Adipocyte (in vitro differentiated cells): ENCODE results near the gene TNXB.
"Not testable (repeated sequence)": the region's sequence is repeated elsewhere in the genome, so short reads cannot be mapped to it uniquely, and the experiment has no call there.

Source experiments
- DNase-seq: peaks from one replicate; pipeline ENCODE4 v3.0.0-alpha.2; 2015; ENCODE audit warnings: low read depth
- H3K27me3 ChIP-seq: replicated peaks from 2 replicates; pipeline ENCODE4 v1.7.0; 2013; ENCODE audit warnings: mild to moderate bottlenecking, low read length, moderate library complexity; ENCODE audit not compliant: control insufficient read depth, insufficient read depth
- H3K36me3 ChIP-seq: 2 replicates; pipeline ENCODE4 v1.7.0; 2013; ENCODE audit warnings: low read length, mild to moderate bottlenecking, moderate library complexity; ENCODE audit not compliant: control insufficient read depth, insufficient read depth, severe bottlenecking
- H3K4me1 ChIP-seq: 2 replicates; pipeline ENCODE4 v1.7.0; 2013; ENCODE audit warnings: mild to moderate bottlenecking, low read length, moderate library complexity; ENCODE audit not compliant: control insufficient read depth, insufficient read depth
- H3K4me3 ChIP-seq: 2 replicates; pipeline ENCODE4 v1.7.0; 2013; ENCODE audit warnings: mild to moderate bottlenecking, low read length, moderate library complexity
- H3K9ac ChIP-seq: 2 replicates; pipeline ENCODE4 v1.7.0; 2013; ENCODE audit warnings: mild to moderate bottlenecking, low read length, moderate library complexity
- H3K9me3 ChIP-seq: 2 replicates; pipeline ENCODE4 v1.7.0; 2013; ENCODE audit warnings: mild to moderate bottlenecking, low read length, moderate library complexity; ENCODE audit not compliant: control insufficient read depth

TNXB gene

GRCh38 chr6:32105433-32105832 lies 3.7 kb downstream of the TNXB start:
- Histone ChIP-seq H3K27me3 (no peaks in the 10 kb centered on the region), H3K9me3 (no peaks in the 10 kb centered on the region), H3K36me3 (no peaks in the 10 kb centered on the region), H3K4me1 (peaks cover 35% of the 10 kb centered on the region), H3K9ac (no peak overlapping the region), H3K4me3 (no peak overlapping the region)
- peak; percentile 36 for DNase-seq

DNA sequence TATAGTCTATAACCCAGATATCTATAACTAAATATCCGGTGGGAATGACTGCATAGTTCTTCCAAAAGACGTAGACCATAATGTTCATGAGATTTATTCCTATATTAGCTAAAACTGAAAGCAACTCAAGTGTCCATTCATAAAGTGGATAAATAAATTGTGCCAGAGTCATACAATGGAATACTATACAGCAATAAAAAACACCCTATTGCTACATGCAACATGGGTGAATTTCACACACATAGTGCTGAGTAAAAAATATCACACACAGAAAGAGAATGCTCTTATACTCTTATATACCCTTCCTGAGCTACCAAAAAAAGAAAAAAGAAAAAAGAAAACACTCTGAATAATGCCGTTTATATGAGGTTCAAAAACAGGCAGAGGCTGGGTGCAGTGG lies 6.9 kb downstream of the TNXB start:
- H3K9ac ChIP-seq = no peak overlapping the region
- H3K27me3 ChIP-seq = no peaks in the 10 kb centered on the region
- DNase-seq = no peak
- H3K4me3 ChIP-seq = no peak overlapping the region
- H3K4me1 ChIP-seq = peaks cover 12% of the 10 kb centered on the region
- H3K36me3 ChIP-seq = no peaks in the 10 kb centered on the region
- no peaks in the 10 kb centered on the region for H3K9me3 ChIP-seq

GRCh38 chr6:32100251-32100650 lies 8.9 kb downstream of the TNXB start:
- not testable (repeated sequence) for H3K4me3 ChIP-seq, DNase-seq, H3K36me3 ChIP-seq

DNA sequence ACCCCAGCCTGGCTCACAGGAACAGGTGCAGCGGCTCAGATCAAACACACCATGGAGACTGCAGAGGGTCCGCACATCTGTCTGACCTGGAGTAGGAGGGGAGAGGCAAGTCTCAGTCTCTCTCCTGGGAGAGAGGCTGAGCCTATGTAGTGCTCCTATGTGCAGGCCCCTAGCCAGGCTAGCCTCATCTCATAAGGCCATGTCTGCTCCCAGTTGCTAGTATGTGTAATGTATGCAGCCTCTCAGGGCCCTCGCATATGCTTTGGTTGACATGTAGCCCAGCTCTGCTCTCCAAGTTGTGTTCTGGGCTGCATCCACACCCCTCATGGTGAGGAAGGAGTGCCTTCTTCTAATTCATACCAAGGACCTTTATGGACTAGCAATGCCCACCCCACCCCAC lies 11.8 kb downstream of the TNXB start:
- Histone ChIP-seq H3K4me1 (peaks cover 17% of the 10 kb centered on the region), H3K9me3 (no peaks in the 10 kb centered on the region), H3K36me3 (no peaks in the 10 kb centered on the region), H3K27me3 (no peaks in the 10 kb centered on the region), H3K4me3 (no peak overlapping the region), H3K9ac (no peak overlapping the region)
- DNase-seq = no peak

More at GRCh38 chr6:32100251-32100650, 8.9 kb downstream of the TNXB start:
- not testable (repeated sequence) for H3K9ac ChIP-seq, H3K9me3 ChIP-seq, H3K27me3 ChIP-seq, H3K4me1 ChIP-seq

DNA sequence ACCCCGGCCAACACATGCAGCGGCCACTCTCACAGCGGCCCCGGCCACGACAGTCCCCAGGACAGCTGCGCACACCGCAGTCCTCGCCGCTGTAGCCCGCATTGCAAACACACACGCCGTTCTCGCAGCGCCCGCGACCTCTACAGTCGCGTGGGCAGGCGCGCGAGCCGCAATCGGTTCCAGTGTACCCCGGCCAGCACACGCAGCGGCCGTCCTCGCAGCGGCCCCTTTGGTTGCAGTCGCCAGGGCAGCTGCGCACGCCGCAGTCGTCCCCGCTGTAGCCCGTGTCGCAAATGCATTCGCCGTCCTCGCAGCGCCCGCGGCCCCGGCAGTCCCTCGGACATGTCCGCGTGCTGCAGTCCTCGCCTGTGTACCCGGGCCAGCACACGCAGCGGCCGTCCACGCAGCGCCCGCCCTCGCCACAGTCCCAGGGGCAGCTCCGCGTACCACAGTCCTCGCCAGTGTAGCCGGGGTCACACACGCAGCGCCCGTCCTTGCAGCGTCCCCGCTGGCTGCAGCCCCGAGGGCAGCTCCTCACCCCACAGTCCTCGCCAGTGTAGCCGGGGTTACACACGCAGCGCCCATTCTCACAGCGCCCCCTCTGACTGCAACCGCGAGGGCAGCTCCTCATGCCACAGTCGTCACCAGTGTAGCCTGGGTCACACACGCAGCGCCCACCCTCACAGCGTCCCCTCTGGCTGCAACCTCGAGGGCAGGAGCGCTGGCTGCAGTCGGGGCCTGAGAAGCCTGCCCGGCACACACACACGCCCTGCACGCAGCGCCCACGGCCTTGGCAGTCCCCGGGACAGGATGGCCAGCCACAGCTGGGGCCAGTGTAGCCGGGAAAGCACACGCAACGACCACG lies 12.5 kb downstream of the TNXB start:
- no peak for DNase-seq
- no peaks in the 10 kb centered on the region for H3K9me3 ChIP-seq
- H3K9ac ChIP-seq = no peak overlapping the region
- H3K36me3 ChIP-seq = no peaks in the 10 kb centered on the region
- H3K4me3 ChIP-seq = no peak overlapping the region
- H3K27me3 ChIP-seq = no peaks in the 10 kb centered on the region
- H3K4me1 ChIP-seq = peaks cover 24% of the 10 kb centered on the region

- no peaks in the 10 kb centered on the region for H3K27me3 ChIP-seq
- H3K9ac ChIP-seq = no peak overlapping the region
- no peak for DNase-seq
- H3K4me3 ChIP-seq = no peak overlapping the region
- peaks cover 26% of the 10 kb centered on the region for H3K4me1 ChIP-seq
- H3K9me3 ChIP-seq = no peaks in the 10 kb centered on the region
- H3K36me3 ChIP-seq = no peaks in the 10 kb centered on the region
Measured at GRCh38 chr6:32096087-32096393, 13.1 kb downstream of the TNXB start.

- no peak for DNase-seq
- H3K4me3 ChIP-seq = no peak overlapping the region
- peaks cover 26% of the 10 kb centered on the region for H3K4me1 ChIP-seq
- H3K9ac ChIP-seq = no peak overlapping the region
- no peaks in the 10 kb centered on the region for H3K9me3 ChIP-seq
- no peaks in the 10 kb centered on the region for H3K27me3 ChIP-seq
- no peaks in the 10 kb centered on the region for H3K36me3 ChIP-seq
Measured at GRCh38 chr6:32095338-32096086, 13.6 kb downstream of the TNXB start.

DNA sequence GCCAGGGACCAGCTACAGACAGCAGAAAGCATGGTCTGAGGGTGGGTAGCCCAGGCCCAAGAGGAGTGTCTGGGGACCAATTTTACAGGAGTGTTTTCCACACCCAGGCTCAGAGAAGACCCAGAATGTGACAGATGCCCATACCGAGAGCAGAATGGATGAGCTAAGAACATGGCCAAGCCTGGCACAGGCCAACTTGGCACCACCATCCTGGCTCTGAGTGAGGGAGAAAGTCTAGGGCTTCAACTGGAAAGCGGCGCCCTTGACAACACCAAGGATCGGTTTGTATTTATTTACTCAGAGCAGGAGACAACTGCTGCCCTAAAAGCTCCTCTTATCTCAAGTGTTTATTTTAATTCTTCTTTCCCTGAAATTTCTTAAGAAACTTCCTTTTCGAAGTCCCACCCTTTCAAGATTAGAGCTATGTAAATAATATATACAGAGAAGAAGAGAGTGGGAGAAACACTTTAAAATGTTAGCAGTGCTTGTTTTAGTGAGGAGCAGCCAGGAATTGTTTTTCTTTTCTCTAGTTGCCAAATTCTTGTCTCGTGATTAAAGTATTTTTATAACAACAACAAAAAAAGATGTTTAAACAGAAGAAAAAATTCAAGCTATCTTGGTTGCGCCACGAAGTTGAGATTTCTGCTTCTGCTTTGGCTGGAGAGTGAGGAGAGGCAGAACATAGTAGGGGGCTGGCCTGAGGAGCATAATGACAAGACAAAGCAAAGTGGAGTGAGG lies 16.2 kb downstream of the TNXB start:
- Histone ChIP-seq H3K27me3 (no peaks in the 10 kb centered on the region), H3K4me3 (peak overlapping the region; percentile 5), H3K9ac (peak overlapping the region; percentile 72), H3K36me3 (no peaks in the 10 kb centered on the region), H3K4me1 (peaks cover 26% of the 10 kb centered on the region), H3K9me3 (no peaks in the 10 kb centered on the region)
- peak; percentile 87 for DNase-seq

DNA sequence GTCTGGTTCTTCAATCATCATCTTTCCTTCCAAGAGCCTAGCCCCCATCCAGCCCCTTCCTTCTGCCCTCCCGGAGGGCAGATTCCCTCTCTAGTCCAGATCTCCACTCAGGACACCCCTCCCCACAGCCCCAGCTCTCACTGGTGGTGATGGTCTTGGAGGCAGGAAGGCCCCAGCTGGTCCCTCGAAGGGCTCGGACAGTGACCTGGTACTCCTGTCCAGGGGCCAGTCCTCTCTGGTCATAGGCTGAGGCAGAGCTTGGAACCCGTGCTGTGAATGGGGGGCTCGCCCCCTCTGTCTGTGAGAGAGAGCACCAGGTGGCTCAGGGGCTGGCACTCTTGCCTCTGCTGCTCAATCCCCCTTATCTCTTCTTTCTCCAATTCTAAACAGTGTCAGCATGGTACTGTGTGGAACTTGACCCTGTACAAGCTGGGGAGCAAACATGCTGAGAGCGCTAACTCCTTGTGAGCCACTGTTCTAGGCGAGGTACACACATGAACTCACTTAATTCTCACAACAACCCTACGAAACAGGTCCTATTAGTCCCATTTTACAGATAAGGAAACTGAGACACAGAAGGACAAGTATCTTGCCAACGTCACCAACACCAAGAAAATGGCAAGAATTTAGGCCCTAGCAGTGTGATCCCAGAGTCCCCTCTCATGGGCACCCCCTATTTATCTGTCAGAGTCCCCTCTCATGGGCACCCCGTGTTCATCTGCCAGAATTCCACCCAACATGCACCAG lies 19.9 kb downstream of the TNXB start:
- Histone ChIP-seq H3K9me3 (no peaks in the 10 kb centered on the region), H3K9ac (no peak overlapping the region), H3K4me3 (no peak overlapping the region), H3K27me3 (no peaks in the 10 kb centered on the region), H3K4me1 (peaks cover 33% of the 10 kb centered on the region), H3K36me3 (no peaks in the 10 kb centered on the region)
- DNase-seq = no peak

GRCh38 chr6:32088487-32089049 lies 20.6 kb downstream of the TNXB start:
- peaks cover 33% of the 10 kb centered on the region for H3K4me1 ChIP-seq
- H3K9ac ChIP-seq = no peak overlapping the region
- no peaks in the 10 kb centered on the region for H3K36me3 ChIP-seq
- H3K4me3 ChIP-seq = no peak overlapping the region
- no peak for DNase-seq
- H3K27me3 ChIP-seq = no peaks in the 10 kb centered on the region
- H3K9me3 ChIP-seq = no peaks in the 10 kb centered on the region
